Endothelial cell of umbilical vein (primary cell): ENCODE data around the gene IBSP. TPM values are rescaled to one million over a fixed set of nuclear protein-coding genes. Genes with fewer than 3 reads are reported as not detected.

Experiments used
- BruUV-seq: library from RNA; stranded (reverse); fragments of 400-500 nt; replicated peaks from 2 replicates; lab custom pipeline; 2021; lab: Mats Ljungman, UMichigan
- CTCF ChIA-PET: fragments of 300-600, 350-600 bp; sonication (Branson Sonifier 250); formaldehyde crosslinking; loops from one replicate; lab custom pipeline; 2021; ENCODE audit warnings: antibody characterized with exemption, inconsistent platforms; lab: Charles Lee
- POLR2A ChIA-PET: fragments of 300-600, 350-600 bp; sonication (Branson Sonifier 250); formaldehyde crosslinking; loops from one replicate; lab custom pipeline; 2021; ENCODE audit warnings: antibody characterized with exemption, inconsistent platforms; lab: Charles Lee
- DNase-seq: peaks from one replicate; pipeline ENCODE4 v3.0.0-alpha.2; 2011; ENCODE audit warnings: low read depth, low spot score
- FAIRE-seq: peaks from 2 replicates; lab custom pipeline; 2011; peaks lifted over from hg19 to GRCh38; lab: Jason Lieb, UNC
- H2AFZ ChIP-seq: 2 replicates; pipeline ENCODE4 v1.6.0; 2012; ENCODE audit warnings: low read depth, low read length, control low read depth, inconsistent platforms
- H3K27ac ChIP-seq: 2 replicates; pipeline ENCODE4 v1.5.1; 2011; ENCODE audit warnings: low read depth, mild to moderate bottlenecking, control low read depth, low read length, moderate library complexity; ENCODE audit not compliant: insufficient read depth
- H3K27me3 ChIP-seq, 2 experiments: 2 replicates each; pipeline versions ENCODE4 v1.6.0 to v1.6.1; 2011; ENCODE audit warnings: low read length in 2 of 2, mixed read lengths in 1 of 2; ENCODE audit not compliant: control insufficient read depth in 2 of 2, insufficient read depth in 2 of 2
- H3K36me3 ChIP-seq, 2 experiments: 2 replicates in 1 of 2; 3 replicates in 1 of 2; pipeline ENCODE4 v1.5.1; 2011; ENCODE audit warnings: low read length in 2 of 2, mild to moderate bottlenecking in 1 of 2, moderate library complexity in 1 of 2; ENCODE audit not compliant: control insufficient read depth in 2 of 2, insufficient read depth in 2 of 2; ENCODE audit errors: extremely low read depth in 1 of 2
- H3K4me1 ChIP-seq: 3 replicates; pipeline ENCODE4 v1.5.1; 2011; ENCODE audit warnings: mild to moderate bottlenecking, low read length; ENCODE audit not compliant: control insufficient read depth, insufficient read depth; ENCODE audit errors: extremely low read depth
- H3K4me2 ChIP-seq: 2 replicates; pipeline ENCODE4 v1.6.1; 2011; ENCODE audit warnings: low read length, control low read depth, mixed read lengths; ENCODE audit not compliant: insufficient read depth
- H3K4me3 ChIP-seq, 3 experiments: fragments of 200-600 bp in 1 of 3; sonication (generic), shearing (Covaris generic) in 1 of 3; replicated peaks in 1 of 3; 2 replicates each; pipeline ENCODE4 v1.5.1; 2011 to 2016; ENCODE audit warnings: control low read depth in 3 of 3, low read length in 3 of 3, mild to moderate bottlenecking in 2 of 3, inconsistent platforms in 1 of 3, low read depth in 1 of 3, moderate library complexity in 1 of 3; ENCODE audit not compliant: insufficient read depth in 1 of 3
- H3K79me2 ChIP-seq: 2 replicates; pipeline ENCODE4 v1.6.0; 2012; ENCODE audit warnings: low read length, inconsistent platforms; ENCODE audit not compliant: control insufficient read depth, insufficient read depth
- H3K9ac ChIP-seq: replicated peaks from 2 replicates; pipeline ENCODE3; 2011; ENCODE audit warnings: low read length, control low read depth; ENCODE audit not compliant: insufficient read depth; ENCODE audit errors: extremely low read depth
- H3K9me1 ChIP-seq: replicated peaks from 3 replicates; pipeline ENCODE4 v1.6.0; 2011; ENCODE audit warnings: mild to moderate bottlenecking, low read length; ENCODE audit not compliant: control insufficient read depth, insufficient read depth; ENCODE audit errors: extremely low read depth
- H3K9me3 ChIP-seq: replicated peaks from 2 replicates; pipeline ENCODE4 v1.5.1; 2012; ENCODE audit warnings: low read length, inconsistent platforms; ENCODE audit not compliant: control insufficient read depth, insufficient read depth
- H4K20me1 ChIP-seq: replicated peaks from 2 replicates; pipeline ENCODE3; 2011; ENCODE audit warnings: mild to moderate bottlenecking, low read length; ENCODE audit not compliant: control insufficient read depth, insufficient read depth; ENCODE audit errors: extremely low read depth
- CTCF ChIP-seq, 2 donors: IDR thresholded peaks; 1 replicate in 1 of 2; 2 replicates in 1 of 2; pipeline ENCODE4 v1.5.1; 2011; ENCODE audit warnings: low read length in 2 of 2, mild to moderate bottlenecking in 2 of 2, moderate library complexity in 2 of 2, control low read depth in 1 of 2, inconsistent platforms in 1 of 2, low read depth in 1 of 2; ENCODE audit not compliant: insufficient read depth in 1 of 2; ENCODE audit errors: extremely low read depth in 1 of 2
- EZH2 ChIP-seq: IDR thresholded peaks from 2 replicates; pipeline ENCODE4 v1.6.1; 2012; ENCODE audit warnings: borderline replicate concordance, low read depth, mild to moderate bottlenecking, moderate library complexity, low read length, inconsistent platforms; ENCODE audit not compliant: severe bottlenecking
- FOS ChIP-seq: IDR thresholded peaks from 2 replicates; pipeline ENCODE4 v1.6.1; 2011; ENCODE audit warnings: mild to moderate bottlenecking, low read length, moderate library complexity, borderline replicate concordance; ENCODE audit not compliant: insufficient read depth
- GATA2 ChIP-seq: IDR thresholded peaks from 2 replicates; pipeline ENCODE4 v1.7.0; 2011; ENCODE audit warnings: low read depth, mild to moderate bottlenecking, moderate library complexity, mixed read lengths, low read length; ENCODE audit not compliant: insufficient read length, insufficient read depth
- JUN ChIP-seq: IDR thresholded peaks from 2 replicates; pipeline ENCODE4 v1.6.1; 2011; ENCODE audit warnings: borderline replicate concordance, low read depth; ENCODE audit not compliant: insufficient read length, insufficient read depth
- MAX ChIP-seq: IDR thresholded peaks from 2 replicates; pipeline ENCODE4 v1.6.1; 2011; ENCODE audit not compliant: insufficient read depth, insufficient read length
- MYC ChIP-seq: IDR thresholded peaks from one replicate; pipeline ENCODE4 v1.6.1; 2011; ENCODE audit warnings: mild to moderate bottlenecking, low read depth, low read length
- POLR2A ChIP-seq: IDR thresholded peaks from 2 replicates; pipeline ENCODE4 v1.6.1; 2012; ENCODE audit warnings: low read depth, mild to moderate bottlenecking, control low read depth, low read length
- POLR2AphosphoS5 ChIP-seq: IDR thresholded peaks from 2 replicates; pipeline ENCODE4 v1.6.1; 2012; ENCODE audit warnings: low read depth, mild to moderate bottlenecking, control low read depth, low read length, moderate library complexity; ENCODE audit not compliant: insufficient read depth
- dilution Hi-C: fragments of 300-500 bp; cut with MboI; formaldehyde crosslinking; loops from one replicate; pipeline ENCODE4 v1.15.0; 2019; ENCODE audit warnings: low sequenced_read_pairs; ENCODE audit not compliant: extremely low pct_ligation_motif_present
- intact Hi-C: fragments of 100-400 bp; cut with micrococcal nuclease; formaldehyde crosslinking; loops from one replicate; pipeline ENCODE4 v1.10.0; 2022
- polyA plus RNA-seq, 4 experiments: library from polyadenylated mRNA; depleted of rRNA in 3 of 4; stranded (reverse) in 3 of 4; unstranded in 1 of 4; fragments of >200 nt; gene quantifications; 2 replicates each; pipeline versions ENCODE4 v1.2.1 to v1.2.3, GENCODE V29; 2011 to 2012; ENCODE audit warnings: missing spikeins in 1 of 4
- total RNA-seq: library from RNA; stranded (reverse); gene quantifications from 2 replicates; pipeline ENCODE4 v1.2.3, GENCODE V29; 2021

Gene IBSP
- total and polyA plus RNA-seq, 2 donors (not counting 3 experiments of a cell fraction or from before 2014, with no cell fraction given) = not detected

DNA sequence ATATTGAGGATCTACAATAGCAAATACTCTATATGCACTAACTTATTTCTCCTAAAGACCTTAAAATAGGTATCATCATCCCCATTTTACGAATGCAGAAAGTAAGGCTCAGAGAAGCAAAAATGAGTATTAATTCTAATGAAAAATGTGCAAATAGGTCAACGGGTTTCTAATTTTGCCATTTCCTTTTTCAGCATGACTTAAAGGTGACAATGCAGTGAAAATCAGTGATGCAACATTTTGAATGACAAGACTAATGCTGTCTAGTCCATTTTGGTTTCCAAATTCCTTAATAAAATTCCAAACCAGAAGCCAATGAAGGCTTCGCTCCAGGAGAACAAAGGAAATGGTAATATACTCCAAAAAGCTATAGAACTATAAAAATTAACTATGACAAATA, 37.0 kb upstream of the IBSP start:
- no peaks in the 10 kb centered on the region for H3K36me3 ChIP-seq
- H3K9me3 ChIP-seq = no peaks in the 10 kb centered on the region
- H3K27me3 ChIP-seq = peaks cover 0 to 8% of the 10 kb centered on the region in 2 experiments
- no peak for TF ChIP-seq MYC
- TF ChIP-seq MAX = no peak
- no peak for TF ChIP-seq POLR2AphosphoS5
- no peak for TF ChIP-seq CTCF (IDR thresholded peaks at IDR 0.05; ENCODE audit: extremely low read depth in 1 of 2, insufficient read depth in 1 of 2, low read depth in 1 of 2, low read length in 2 of 2)
- no peak for TF ChIP-seq POLR2A
- no peak for TF ChIP-seq GATA2
- TF ChIP-seq FOS = no peak
- no peak for TF ChIP-seq EZH2
- no peak for TF ChIP-seq JUN
- H3K4me1 ChIP-seq = no peaks in the 10 kb centered on the region
- no peaks in the 10 kb centered on the region for H3K79me2 ChIP-seq
- no peak for DNase-seq
- no peak for FAIRE-seq
- H3K4me2 ChIP-seq = no peak overlapping the region
- no peak overlapping the region for H3K27ac ChIP-seq
- intact Hi-C loops = no loop called here
- CTCF ChIA-PET = no interaction called here
- dilution Hi-C loops = no loop called here
- no peak overlapping the region for H3K4me3 ChIP-seq
- BruUV-seq = no TSS peak
- H4K20me1 ChIP-seq = no peaks in the 10 kb centered on the region
- no peak overlapping the region for H3K9ac ChIP-seq
- no peak overlapping the region for H2AFZ ChIP-seq
- POLR2A ChIA-PET = no interaction called here
- H3K9me1 ChIP-seq = no peaks in the 10 kb centered on the region
